ENCODE results near the gene MTA3. TPM values are rescaled to one million over a fixed set of nuclear protein-coding genes. Genes with fewer than 3 reads are reported as not detected.

Gene MTA3
- total RNA-seq, 1 donor from 2014 or later, result 25.8 TPM

DNA sequence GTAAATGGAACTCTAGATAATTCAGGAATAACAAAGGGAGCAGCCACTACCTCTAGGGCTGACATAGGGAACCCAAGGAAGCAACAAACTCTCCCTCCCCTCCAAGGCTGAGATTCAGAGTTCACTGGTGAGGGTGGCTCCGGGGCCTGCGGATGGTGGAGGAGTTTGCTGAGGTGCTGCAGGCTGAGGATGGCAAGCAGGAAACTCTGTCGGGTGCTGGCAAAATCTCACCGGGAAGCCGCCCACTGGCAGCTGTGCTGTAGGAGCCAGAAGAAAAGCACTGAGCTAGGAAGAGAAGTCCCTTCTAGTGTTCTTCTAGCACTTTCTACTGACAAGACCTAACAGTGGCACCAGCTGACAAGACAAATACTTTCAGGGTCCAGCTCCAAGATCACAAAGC is 236.5 kb downstream of the MTA3 start:
- no peaks in the 10 kb centered on the region for H3K36me3 ChIP-seq (ENCODE audit: control insufficient read depth, insufficient read depth, low read length)
- TF ChIP-seq, protein P1, sequence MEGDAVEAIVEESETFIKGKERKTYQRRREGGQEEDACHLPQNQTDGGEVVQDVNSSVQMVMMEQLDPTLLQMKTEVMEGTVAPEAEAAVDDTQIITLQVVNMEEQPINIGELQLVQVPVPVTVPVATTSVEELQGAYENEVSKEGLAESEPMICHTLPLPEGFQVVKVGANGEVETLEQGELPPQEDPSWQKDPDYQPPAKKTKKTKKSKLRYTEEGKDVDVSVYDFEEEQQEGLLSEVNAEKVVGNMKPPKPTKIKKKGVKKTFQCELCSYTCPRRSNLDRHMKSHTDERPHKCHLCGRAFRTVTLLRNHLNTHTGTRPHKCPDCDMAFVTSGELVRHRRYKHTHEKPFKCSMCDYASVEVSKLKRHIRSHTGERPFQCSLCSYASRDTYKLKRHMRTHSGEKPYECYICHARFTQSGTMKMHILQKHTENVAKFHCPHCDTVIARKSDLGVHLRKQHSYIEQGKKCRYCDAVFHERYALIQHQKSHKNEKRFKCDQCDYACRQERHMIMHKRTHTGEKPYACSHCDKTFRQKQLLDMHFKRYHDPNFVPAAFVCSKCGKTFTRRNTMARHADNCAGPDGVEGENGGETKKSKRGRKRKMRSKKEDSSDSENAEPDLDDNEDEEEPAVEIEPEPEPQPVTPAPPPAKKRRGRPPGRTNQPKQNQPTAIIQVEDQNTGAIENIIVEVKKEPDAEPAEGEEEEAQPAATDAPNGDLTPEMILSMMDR (IDR thresholded peaks at IDR 0.05; ENCODE audit: insufficient read depth, low read length, poor library complexity, severe bottlenecking), result no peak
- no peaks in the 10 kb centered on the region for H3K27me3 ChIP-seq (ENCODE audit: control insufficient read depth, insufficient read depth, low read length)
- no peak overlapping the region for H3K4me3 ChIP-seq (ENCODE audit: low read depth, low read length)
- no peak for DNase-seq (ENCODE audit: low read depth)

Other genes with a start within 250 kb of the MTA3 start
- gene COX7A2L, start 207.4 kb upstream of the MTA3 start, total RNA-seq, result 240 and 250 TPM in 2 replicates
- 0.55 and 0.79 TPM in 2 replicates for gene KCNG3, start 74.7 kb upstream of the MTA3 start, total RNA-seq
- gene OXER1, start 195.5 kb downstream of the MTA3 start, total RNA-seq, result 0.75 and 0.82 TPM in 2 replicates
- 1.5 and 2.8 TPM in 2 replicates for gene HAAO, start 224.0 kb downstream of the MTA3 start, total RNA-seq

Data from kidney epithelial cell (primary cell).